Upper lobe of left lung (tissue), 4 donors: ENCODE data around the gene SRP68.

Source experiments
- CTCF ChIP-seq, 6 experiments: fragments of 450-650 bp in 4 of 6; fragments of 200-600 bp in 2 of 6; sonication (generic) in 2 of 6; IDR thresholded peaks; one replicate each; pipeline ENCODE4 v1.5.1; 2016 to 2019; ENCODE audit warnings: antibody characterized with exemption in 6 of 6
- EP300 ChIP-seq, 4 donors: sonication (generic); formaldehyde crosslinking; IDR thresholded peaks; one replicate each; pipeline ENCODE4 v1.5.1; 2017; ENCODE audit warnings: antibody characterized with exemption in 4 of 4, control low read depth in 2 of 4
- POLR2A ChIP-seq, 4 donors: fragments of 450-650 bp; IDR thresholded peaks; one replicate each; pipeline ENCODE4 v1.5.1; 2016 to 2017; ENCODE audit warnings: antibody characterized with exemption in 4 of 4, mild to moderate bottlenecking in 2 of 4
- POLR2AphosphoS5 ChIP-seq, 2 donors: sonication (generic); formaldehyde crosslinking; IDR thresholded peaks; one replicate each; pipeline ENCODE4 v1.5.1; 2017; ENCODE audit warnings: antibody characterized with exemption in 2 of 2

GRCh38 chr17:76088868-76089576, 16.7 kb upstream of the SRP68 start:
- TF ChIP-seq CTCF (IDR thresholded peaks at IDR 0.05) = no peak
- TF ChIP-seq POLR2A (IDR thresholded peaks at IDR 0.05) = no peak
- no peak for TF ChIP-seq POLR2AphosphoS5 (IDR thresholded peaks at IDR 0.05)
- TF ChIP-seq EP300 (IDR thresholded peaks at IDR 0.05) = no peak
